OCI-LY7 (cell line): ENCODE measurements around the gene ADARB2. TPM values are rescaled to one million over a fixed set of nuclear protein-coding genes. Genes with fewer than 3 reads are reported as not detected.

Source experiments
- BruUV-seq: library from RNA; stranded (reverse); fragments of 400-500 nt; replicated peaks from 2 replicates; lab custom pipeline; 2021; lab: Mats Ljungman, UMichigan
- CTCF ChIA-PET: fragments of 300-600 bp; sonication (Branson Sonifier 250); formaldehyde crosslinking; loops from one replicate; lab custom pipeline; 2022; ENCODE audit warnings: antibody characterized with exemption; ENCODE audit not compliant: unreplicated experiment; lab: Charles Lee
- POLR2A ChIA-PET: fragments of 300-600 bp; sonication (Branson Sonifier 250); formaldehyde crosslinking; loops from one replicate; lab custom pipeline; 2022; ENCODE audit warnings: antibody characterized with exemption; lab: Charles Lee
- DNase-seq: peaks from one replicate; pipeline ENCODE4 v3.0.0-alpha.2; 2015; ENCODE audit warnings: low spot score
- H2AFZ ChIP-seq: fragments of 200-600 bp; sonication (generic), shearing (Covaris generic); 2 replicates; pipeline ENCODE4 v1.6.1; 2014; ENCODE audit warnings: mild to moderate bottlenecking, antibody characterized with exemption, low read length, moderate library complexity
- H3K27ac ChIP-seq: fragments of 200-600 bp; sonication (generic); 2 replicates; pipeline ENCODE4 v1.5.1; 2014; ENCODE audit warnings: mixed run types, low read depth, mild to moderate bottlenecking, moderate library complexity, low read length, inconsistent platforms; ENCODE audit not compliant: poor library complexity, severe bottlenecking
- H3K36me3 ChIP-seq: fragments of 200-600 bp; sonication (generic); 2 replicates; pipeline ENCODE4 v1.6.1; 2014; ENCODE audit warnings: mild to moderate bottlenecking, antibody characterized with exemption, low read length, moderate library complexity, mixed read lengths; ENCODE audit not compliant: insufficient read depth
- H3K4me1 ChIP-seq: fragments of 200-600 bp; sonication (generic); 2 replicates; pipeline ENCODE4 v1.5.1; 2014; ENCODE audit warnings: mild to moderate bottlenecking, low read length; ENCODE audit not compliant: insufficient read depth, poor library complexity, severe bottlenecking
- H3K4me2 ChIP-seq: fragments of 200-600 bp; sonication (generic); 2 replicates; pipeline ENCODE4 v1.6.1; 2014; ENCODE audit warnings: mild to moderate bottlenecking, low read length
- H3K4me3 ChIP-seq: fragments of 200-600 bp; sonication (generic); 2 replicates; pipeline ENCODE4 v1.5.1; 2014; ENCODE audit warnings: mild to moderate bottlenecking, low read depth, low read length; ENCODE audit not compliant: poor library complexity, severe bottlenecking
- H3K79me2 ChIP-seq: fragments of 200-600 bp; sonication (generic); 2 replicates; pipeline ENCODE4 v1.6.1; 2016; ENCODE audit warnings: low read depth, mild to moderate bottlenecking, low read length, moderate library complexity, mixed read lengths; ENCODE audit not compliant: insufficient read depth
- H3K9me2 ChIP-seq: fragments of 200-600 bp; sonication (generic); 2 replicates; pipeline ENCODE4 v1.6.1; 2016; ENCODE audit warnings: mild to moderate bottlenecking, low read length, mixed read lengths; ENCODE audit not compliant: insufficient read depth
- H3K9me3 ChIP-seq: fragments of 200-600 bp; sonication (generic); 2 replicates; pipeline ENCODE4 v1.6.1; 2014; ENCODE audit warnings: mild to moderate bottlenecking, mixed run types, low read length, mixed read lengths
- H4K20me1 ChIP-seq: fragments of 200-600 bp; sonication (generic); 2 replicates; pipeline ENCODE4 v1.6.1; 2014; ENCODE audit warnings: mild to moderate bottlenecking, antibody characterized with exemption, low read length, moderate library complexity, mixed read lengths; ENCODE audit not compliant: insufficient read depth
- EZH2phosphoT487 ChIP-seq: fragments of 200-600 bp; sonication (generic); IDR thresholded peaks from 2 replicates; pipeline ENCODE4 v1.6.1; 2018; ENCODE audit warnings: low read depth, borderline replicate concordance, mild to moderate bottlenecking, mixed run types, antibody characterized with exemption, low read length, moderate library complexity, mixed read lengths
- intact Hi-C: fragments of 100-400 bp; cut with micrococcal nuclease; formaldehyde crosslinking; loops from one replicate; pipeline ENCODE4 v1.10.0; 2022; ENCODE audit not compliant: unreplicated experiment
- total RNA-seq, 2 experiments: library from RNA; depleted of rRNA in 1 of 2; stranded (reverse); fragments of >200 nt in 1 of 2; shearing (Covaris generic) in 1 of 2; gene quantifications; 2 replicates each; pipeline ENCODE4 v1.2.3, GENCODE V29; 2014 to 2022
- TF ChIP-seq, protein P1 (sequence below): fragments of 200-600 bp; sonication (generic); conservative IDR thresholded peaks from 2 replicates; pipeline ENCODE4 v1.5.1; 2014; ENCODE audit warnings: mild to moderate bottlenecking, antibody characterized with exemption, low read length, moderate library complexity, mixed read lengths

Gene ADARB2
- total RNA-seq, 2 experiments from 2014 or later: 0.03 TPM; not detected in 1

DNA sequence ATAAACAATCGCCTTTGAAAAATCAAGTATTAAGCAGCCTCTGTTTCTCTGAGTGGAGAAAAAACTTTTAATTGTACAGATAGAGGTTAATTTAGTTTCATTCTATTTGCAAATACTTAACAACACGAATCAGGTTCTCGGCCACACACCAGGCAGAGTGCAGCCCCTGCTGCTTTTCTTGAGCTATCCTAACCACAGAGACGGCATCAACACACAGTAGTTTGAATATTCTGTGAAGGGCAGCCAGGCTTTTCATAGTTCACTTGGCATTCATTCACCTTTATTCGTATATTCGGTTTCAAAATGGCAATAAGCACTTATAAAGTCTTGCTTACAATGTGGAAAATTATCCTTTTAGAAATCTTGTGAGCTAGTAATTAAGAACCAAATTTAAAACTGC, 5.7 kb downstream of the ADARB2 start:
- TF ChIP-seq, protein P1, sequence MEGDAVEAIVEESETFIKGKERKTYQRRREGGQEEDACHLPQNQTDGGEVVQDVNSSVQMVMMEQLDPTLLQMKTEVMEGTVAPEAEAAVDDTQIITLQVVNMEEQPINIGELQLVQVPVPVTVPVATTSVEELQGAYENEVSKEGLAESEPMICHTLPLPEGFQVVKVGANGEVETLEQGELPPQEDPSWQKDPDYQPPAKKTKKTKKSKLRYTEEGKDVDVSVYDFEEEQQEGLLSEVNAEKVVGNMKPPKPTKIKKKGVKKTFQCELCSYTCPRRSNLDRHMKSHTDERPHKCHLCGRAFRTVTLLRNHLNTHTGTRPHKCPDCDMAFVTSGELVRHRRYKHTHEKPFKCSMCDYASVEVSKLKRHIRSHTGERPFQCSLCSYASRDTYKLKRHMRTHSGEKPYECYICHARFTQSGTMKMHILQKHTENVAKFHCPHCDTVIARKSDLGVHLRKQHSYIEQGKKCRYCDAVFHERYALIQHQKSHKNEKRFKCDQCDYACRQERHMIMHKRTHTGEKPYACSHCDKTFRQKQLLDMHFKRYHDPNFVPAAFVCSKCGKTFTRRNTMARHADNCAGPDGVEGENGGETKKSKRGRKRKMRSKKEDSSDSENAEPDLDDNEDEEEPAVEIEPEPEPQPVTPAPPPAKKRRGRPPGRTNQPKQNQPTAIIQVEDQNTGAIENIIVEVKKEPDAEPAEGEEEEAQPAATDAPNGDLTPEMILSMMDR: no peak
- TF ChIP-seq EZH2phosphoT487: no peak
- no peak for DNase-seq
- Histone ChIP-seq H2AFZ (no peak overlapping the region), H3K36me3 (no peaks in the 10 kb centered on the region), H3K27ac (no peak overlapping the region), H3K4me3 (no peak overlapping the region), H3K9me2 (no peaks in the 10 kb centered on the region), H3K4me2 (no peak overlapping the region), H3K9me3 (no peaks in the 10 kb centered on the region), H3K79me2 (no peaks in the 10 kb centered on the region), H3K4me1 (no peaks in the 10 kb centered on the region), H4K20me1 (no peaks in the 10 kb centered on the region)
- CTCF ChIA-PET: no interaction called here
- intact Hi-C loops: no loop called here
- BruUV-seq: no TSS peak
- POLR2A ChIA-PET: no interaction called here

DNA sequence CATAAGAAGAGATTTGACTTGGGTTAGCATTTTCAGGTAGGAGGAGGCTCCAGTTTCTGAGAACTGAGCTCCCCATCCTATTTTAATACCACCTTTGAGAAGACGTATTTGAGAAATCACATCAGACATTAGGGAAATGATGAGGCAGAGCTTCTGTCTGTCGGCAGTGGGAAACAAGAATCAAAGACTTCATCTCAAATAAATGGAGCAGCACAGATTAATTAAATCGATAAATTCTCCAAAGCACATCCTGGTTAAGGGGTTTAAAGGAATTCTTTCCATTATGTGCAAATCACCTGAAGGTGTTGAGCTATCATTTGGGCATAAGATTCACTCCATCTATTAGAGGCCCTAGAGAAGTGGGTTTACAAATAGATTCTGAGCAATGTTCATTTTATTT, 7.6 kb downstream of the ADARB2 start:
- CTCF ChIA-PET: interaction anchor here (1.0 kb wide), 1 partner anchor 49 kb away, joined by 4 read pairs; no protein-coding TSS in a partner anchor

DNA sequence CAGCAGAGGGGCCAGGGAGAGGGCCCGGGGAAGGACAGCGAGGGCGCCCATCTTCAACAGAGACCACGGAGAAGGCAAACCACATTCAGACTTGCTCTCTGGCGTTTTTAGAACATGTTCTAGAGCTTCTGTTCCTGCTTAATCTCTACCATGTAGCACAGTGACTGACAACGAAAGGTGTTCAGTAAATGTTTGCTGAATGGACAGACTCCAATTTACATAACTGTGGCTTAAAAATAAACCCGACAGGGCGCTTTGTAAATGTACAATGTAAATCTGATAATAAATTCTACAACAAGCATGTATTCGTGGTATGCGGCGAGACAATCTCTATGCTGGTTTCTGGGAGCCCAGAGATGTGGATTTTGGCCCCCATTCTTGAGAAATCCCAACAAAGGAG, 10.5 kb downstream of the ADARB2 start:
- H3K4me1 ChIP-seq: no peaks in the 10 kb centered on the region
- POLR2A ChIA-PET: no interaction called here
- BruUV-seq: no TSS peak
- H3K9me3 ChIP-seq: no peaks in the 10 kb centered on the region
- CTCF ChIA-PET: no interaction called here
- no peak for DNase-seq
- intact Hi-C loops: no loop called here
- H3K4me2 ChIP-seq: no peak overlapping the region
- no peaks in the 10 kb centered on the region for H3K79me2 ChIP-seq
- no peak overlapping the region for H3K27ac ChIP-seq
- H3K9me2 ChIP-seq: no peaks in the 10 kb centered on the region
- no peaks in the 10 kb centered on the region for H4K20me1 ChIP-seq
- H2AFZ ChIP-seq: no peak overlapping the region
- TF ChIP-seq, protein P1: no peak
- TF ChIP-seq EZH2phosphoT487: no peak
- no peak overlapping the region for H3K4me3 ChIP-seq
- no peaks in the 10 kb centered on the region for H3K36me3 ChIP-seq

More for the DNA sequence above, 7.6 kb downstream of the ADARB2 start:
- H3K36me3 ChIP-seq: no peaks in the 10 kb centered on the region
- H3K9me3 ChIP-seq: no peaks in the 10 kb centered on the region
- no peak for DNase-seq
- no peaks in the 10 kb centered on the region for H3K4me1 ChIP-seq
- H3K4me2 ChIP-seq: no peak overlapping the region
- no peaks in the 10 kb centered on the region for H4K20me1 ChIP-seq
- no peak overlapping the region for H2AFZ ChIP-seq
- intact Hi-C loops: no loop called here
- no peaks in the 10 kb centered on the region for H3K79me2 ChIP-seq
- H3K27ac ChIP-seq: no peak overlapping the region
- H3K9me2 ChIP-seq: no peaks in the 10 kb centered on the region
- POLR2A ChIA-PET: no interaction called here
- no peak overlapping the region for H3K4me3 ChIP-seq
- TF ChIP-seq EZH2phosphoT487: no peak
- TF ChIP-seq, protein P1: no peak
- no TSS peak for BruUV-seq
